Mesenchymal stem cell (in vitro differentiated cells and primary cell): ENCODE measurements around the gene TM7SF2.

Experiments
- DNase-seq: peaks from one replicate; pipeline ENCODE4 v3.0.0-alpha.2; 2013
- H2AFZ ChIP-seq: one replicate; pipeline ENCODE4 v1.6.1; 2013; ENCODE audit warnings: low read depth, mild to moderate bottlenecking, control low read depth, inconsistent platforms, low read length, moderate library complexity
- H2AK5ac ChIP-seq: 2 replicates; pipeline ENCODE4 v1.6.1; 2013; ENCODE audit warnings: low read length, moderate library complexity, mild to moderate bottlenecking, inconsistent platforms; ENCODE audit not compliant: severe bottlenecking
- H2BK120ac ChIP-seq: one replicate; pipeline ENCODE4 v1.6.1; 2013; ENCODE audit warnings: low read depth, mild to moderate bottlenecking, inconsistent platforms, low read length, moderate library complexity
- H2BK12ac ChIP-seq, 2 experiments: one replicate each; pipeline ENCODE4 v1.6.1; 2013; ENCODE audit warnings: inconsistent platforms in 2 of 2, low read length in 2 of 2, mild to moderate bottlenecking in 2 of 2, moderate library complexity in 2 of 2, control low read depth in 1 of 2
- H2BK15ac ChIP-seq: one replicate; pipeline ENCODE4 v1.6.1; 2013; ENCODE audit warnings: mild to moderate bottlenecking, low read depth, inconsistent platforms; ENCODE audit not compliant: poor library complexity, severe bottlenecking
- H2BK5ac ChIP-seq: 2 replicates; pipeline ENCODE4 v1.6.1; 2013; ENCODE audit warnings: low read depth, mild to moderate bottlenecking, low read length, control low read depth, inconsistent platforms; ENCODE audit not compliant: poor library complexity, severe bottlenecking
- H3K14ac ChIP-seq, 2 experiments: one replicate each; pipeline ENCODE4 v1.6.1; 2013; ENCODE audit warnings: inconsistent platforms in 2 of 2, low read length in 2 of 2, control low read depth in 1 of 2, mild to moderate bottlenecking in 1 of 2, moderate library complexity in 1 of 2
- H3K18ac ChIP-seq, 2 experiments: one replicate each; pipeline ENCODE4 v1.6.1; 2013; ENCODE audit warnings: inconsistent platforms in 2 of 2, low read length in 2 of 2, control low read depth in 1 of 2, low read depth in 1 of 2, mild to moderate bottlenecking in 1 of 2
- H3K23ac ChIP-seq, 2 experiments: one replicate each; pipeline ENCODE4 v1.6.1; 2013; ENCODE audit warnings: inconsistent platforms in 2 of 2, low read length in 2 of 2, mild to moderate bottlenecking in 2 of 2, moderate library complexity in 2 of 2, control low read depth in 1 of 2
- H3K27ac ChIP-seq: 2 replicates; pipeline ENCODE4 v1.5.1; 2013; ENCODE audit warnings: mild to moderate bottlenecking, moderate library complexity, low read length, control low read depth, inconsistent platforms; ENCODE audit not compliant: poor library complexity, severe bottlenecking
- H3K27me3 ChIP-seq, 2 experiments: 2 replicates each; pipeline versions ENCODE4 v1.6.1 to v1.7.0; 2013; ENCODE audit warnings: low read length in 2 of 2, mild to moderate bottlenecking in 2 of 2, moderate library complexity in 2 of 2, control low read depth in 1 of 2, inconsistent platforms in 1 of 2; ENCODE audit not compliant: control insufficient read depth in 1 of 2, insufficient read depth in 1 of 2
- H3K36me3 ChIP-seq, 2 experiments: 2 replicates each; pipeline versions ENCODE4 v1.6.1 to v1.7.0; 2013; ENCODE audit warnings: low read length in 2 of 2, control low read depth in 1 of 2, inconsistent platforms in 1 of 2, low read depth in 1 of 2, mild to moderate bottlenecking in 1 of 2; ENCODE audit not compliant: insufficient read depth in 2 of 2, control insufficient read depth in 1 of 2
- H3K4ac ChIP-seq, 2 experiments: one replicate each; pipeline ENCODE4 v1.6.1; 2013; ENCODE audit warnings: inconsistent platforms in 2 of 2, low read length in 2 of 2, mild to moderate bottlenecking in 2 of 2, moderate library complexity in 2 of 2, control low read depth in 1 of 2, low read depth in 1 of 2
- H3K4me1 ChIP-seq: 2 replicates; pipeline ENCODE4 v1.6.1; 2013; ENCODE audit warnings: low read depth, low read length, control low read depth; ENCODE audit not compliant: control insufficient read depth, insufficient read depth
- H3K4me2 ChIP-seq: 2 replicates; pipeline ENCODE4 v1.6.1; 2013; ENCODE audit warnings: low read length, mild to moderate bottlenecking, inconsistent platforms; ENCODE audit not compliant: poor library complexity, severe bottlenecking
- H3K4me3 ChIP-seq, 2 experiments: 2 replicates each; pipeline versions ENCODE4 v1.5.1 to v1.7.0; 2013; ENCODE audit warnings: low read length in 2 of 2, mild to moderate bottlenecking in 2 of 2, control low read depth in 1 of 2, low read depth in 1 of 2; ENCODE audit not compliant: insufficient read depth in 1 of 2
- H3K79me1 ChIP-seq: replicated peaks from 2 replicates; pipeline ENCODE4 v1.6.1; 2013; ENCODE audit warnings: mild to moderate bottlenecking, control low read depth, low read length, inconsistent platforms; ENCODE audit not compliant: poor library complexity, severe bottlenecking
- H3K9ac ChIP-seq: 2 replicates; pipeline ENCODE4 v1.7.0; 2013; ENCODE audit warnings: mild to moderate bottlenecking, low read length, moderate library complexity
- H3K9me3 ChIP-seq: 2 replicates; pipeline ENCODE4 v1.7.0; 2013; ENCODE audit warnings: mild to moderate bottlenecking, low read length; ENCODE audit not compliant: control insufficient read depth
- H4K8ac ChIP-seq: one replicate; pipeline ENCODE4 v1.6.1; 2013; ENCODE audit warnings: inconsistent platforms, mild to moderate bottlenecking, low read length, moderate library complexity
- H4K91ac ChIP-seq: one replicate; pipeline ENCODE4 v1.6.1; 2013; ENCODE audit warnings: mild to moderate bottlenecking, low read length, inconsistent platforms
- WGBS: methylation state at CpG from one replicate; pipeline ENCODE4 v1.1.7; 2013; ENCODE audit warnings: mixed read lengths; 5-methylcytosine and 5-hydroxymethylcytosine counted together

Gene TM7SF2

GRCh38 chr11:65110354-65110861 lies 1.3 kb upstream of the TM7SF2 start:
- Histone ChIP-seq H3K14ac (no peak overlapping the region), H3K4me3 (peak overlapping the region in 1 of 2 experiments; percentile 26), H3K18ac (peak overlapping the region; percentile 9 to 48), H2BK12ac (peak overlapping the region in 1 of 2 experiments; percentile 47), H3K36me3 (peaks cover 23 to 55% of the 10 kb centered on the region in 2 experiments), H2AK5ac (no peak overlapping the region), H4K8ac (no peak overlapping the region), H3K9ac (peak overlapping the region; percentile 58), H3K4me1 (peaks cover 33% of the 10 kb centered on the region), H2BK5ac (no peak overlapping the region), H3K79me1 (peaks cover 43% of the 10 kb centered on the region), H4K91ac (peak overlapping the region; percentile 56), H3K4me2 (no peak overlapping the region), H2BK120ac (no peak overlapping the region), H3K9me3 (no peaks in the 10 kb centered on the region), H2AFZ (no peak overlapping the region), H3K23ac (no peak overlapping the region), H3K27ac (peak overlapping the region; percentile 35), H3K27me3 (no peaks in the 10 kb centered on the region), H3K4ac (peak overlapping the region in 1 of 2 experiments; percentile 32), H2BK15ac (no peak overlapping the region)
- peak; percentile 85 for DNase-seq
- 16% methylated on average over 18 of the region's 18 CpGs for WGBS

- Histone ChIP-seq H2BK5ac (no peak overlapping the region), H3K23ac (no peak overlapping the region), H2AK5ac (no peak overlapping the region), H3K27me3 (no peaks in the 10 kb centered on the region), H2AFZ (no peak overlapping the region), H4K8ac (no peak overlapping the region), H3K36me3 (peaks cover 29 to 59% of the 10 kb centered on the region in 2 experiments), H3K4ac (no peak overlapping the region), H3K79me1 (peaks cover 44% of the 10 kb centered on the region), H3K9me3 (no peaks in the 10 kb centered on the region), H2BK12ac (peak overlapping the region in 1 of 2 experiments; percentile 33), H3K27ac (no peak overlapping the region), H3K9ac (no peak overlapping the region), H2BK120ac (no peak overlapping the region), H3K4me1 (peaks cover 42% of the 10 kb centered on the region), H3K4me2 (no peak overlapping the region), H3K18ac (no peak overlapping the region), H3K14ac (no peak overlapping the region), H4K91ac (peak overlapping the region; percentile 29), H3K4me3 (no peak overlapping the region), H2BK15ac (no peak overlapping the region)
- no peak for DNase-seq
- 71% methylated on average over 31 of the region's 31 CpGs for WGBS
Measured at GRCh38 chr11:65111159-65111743, 421 bp upstream of the TM7SF2 start.

GRCh38 chr11:65112546-65113360 lies 1.1 kb downstream of the TM7SF2 start:
- Histone ChIP-seq H2BK5ac (peak overlapping the region; percentile 33), H2AK5ac (peak overlapping the region; percentile 56), H3K4me1 (peaks cover 46% of the 10 kb centered on the region), H3K36me3 (peaks cover 32 to 55% of the 10 kb centered on the region in 2 experiments), H3K23ac (peak overlapping the region in 1 of 2 experiments; percentile 66), H3K4me2 (peak overlapping the region; percentile 92), H3K9ac (peak overlapping the region; percentile 77), H3K4me3 (peak overlapping the region; percentile 59 to 71), H3K14ac (peak overlapping the region in 1 of 2 experiments; percentile 64), H2BK12ac (peak overlapping the region in 1 of 2 experiments; percentile 93), H2BK15ac (no peak overlapping the region), H3K27me3 (no peaks in the 10 kb centered on the region), H3K27ac (peak overlapping the region; percentile 87), H4K8ac (peak overlapping the region; percentile 80), H2BK120ac (no peak overlapping the region), H3K9me3 (no peaks in the 10 kb centered on the region), H4K91ac (peak overlapping the region; percentile 64), H3K4ac (peak overlapping the region; percentile 1 to 76), H3K79me1 (peaks cover 34% of the 10 kb centered on the region), H2AFZ (peak overlapping the region; percentile 72), H3K18ac (peak overlapping the region; percentile 65 to 81)
- 1% methylated on average over 47 of the region's 57 CpGs for WGBS
- peak; percentile 54 for DNase-seq

GRCh38 chr11:65113361-65113756 lies 1.7 kb downstream of the TM7SF2 start:
- Histone ChIP-seq H3K27me3 (no peaks in the 10 kb centered on the region), H2BK15ac (no peak overlapping the region)
- WGBS = 53% methylated on average over 7 of the region's 14 CpGs

More at GRCh38 chr11:65113361-65113756, 1.7 kb downstream of the TM7SF2 start:
- Histone ChIP-seq H3K9ac (peak overlapping the region; percentile 77), H2AFZ (no peak overlapping the region), H4K91ac (no peak overlapping the region), H2BK12ac (no peak overlapping the region), H3K23ac (peak overlapping the region in 1 of 2 experiments; percentile 66), H3K4me2 (peak overlapping the region; percentile 92), H3K4me3 (peak overlapping the region; percentile 59 to 71), H2BK5ac (peak overlapping the region; percentile 33), H3K4ac (peak overlapping the region; percentile 1 to 35), H3K18ac (peak overlapping the region in 1 of 2 experiments; percentile 42), H3K14ac (no peak overlapping the region), H2AK5ac (peak overlapping the region; percentile 56), H2BK120ac (no peak overlapping the region), H4K8ac (peak overlapping the region; percentile 80), H3K9me3 (no peaks in the 10 kb centered on the region), H3K79me1 (peaks cover 29% of the 10 kb centered on the region), H3K36me3 (peaks cover 38 to 54% of the 10 kb centered on the region in 2 experiments), H3K27ac (peak overlapping the region; percentile 87), H3K4me1 (peaks cover 46% of the 10 kb centered on the region)
- no peak for DNase-seq
